Measurements from ENCODE around the gene SLC37A2. TPM values are rescaled to one million over a fixed set of nuclear protein-coding genes. Genes with fewer than 3 reads are reported as not detected.

SLC37A2 gene
- total RNA-seq, 1 experiment from 2014 or later, result 5.2 TPM

DNA sequence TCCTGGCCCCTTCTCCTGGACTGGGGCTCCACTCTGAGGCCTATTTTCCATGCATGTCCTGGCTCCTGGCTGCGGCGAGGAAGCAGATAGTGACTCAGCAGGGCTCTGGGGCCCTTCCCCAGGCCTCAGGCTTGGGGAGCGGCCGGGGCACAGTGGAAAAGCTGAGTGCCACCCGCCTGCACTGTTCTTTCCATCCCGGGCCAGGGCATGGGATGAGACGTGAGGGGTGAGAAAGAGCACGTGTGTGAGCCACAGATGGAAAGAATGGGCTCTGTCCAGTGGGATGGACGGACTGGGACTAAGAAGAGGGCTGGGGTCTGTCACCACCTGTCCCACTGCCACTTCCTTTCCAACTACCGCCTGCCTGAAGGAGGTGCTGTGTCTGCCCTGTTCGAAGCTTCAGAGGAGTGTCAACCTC lies 12.8 kb downstream of the SLC37A2 start:
- DNase-seq (ENCODE audit: unreplicated experiment), result peak; percentile 77
- Mint-ChIP-seq H3K9me3 (ENCODE audit: unreplicated experiment) (no peaks in the 10 kb centered on the region), H3K27ac (ENCODE audit: low read depth, unreplicated experiment) (peak overlapping the region; percentile 84), H3K4me1 (ENCODE audit: insufficient read depth, unreplicated experiment) (peaks cover 42% of the 10 kb centered on the region), H3K27me3 (ENCODE audit: insufficient read depth, unreplicated experiment) (no peaks in the 10 kb centered on the region), H3K36me3 (ENCODE audit: insufficient read depth, unreplicated experiment) (no peaks in the 10 kb centered on the region), H3K4me3 (ENCODE audit: unreplicated experiment) (no peak overlapping the region)
- intact Hi-C loops (cut with micrococcal nuclease), result loop anchor here (5.0 kb wide), 1 partner anchor 114 kb away; no protein-coding TSS in a partner anchor
- TF ChIP-seq CTCF (IDR thresholded peaks at IDR 0.05; ENCODE audit: unreplicated experiment), result no peak
- BruUV-seq (replicated peaks), result no TSS peak
- ChIA-PET CTCF (interaction anchor here (0.7 to 2.1 kb wide), 15 partner anchors 9 to 270 kb away, joined by 3 to 7 read pairs (median 4); partner anchors contain the start of gene SLC37A2), POLR2A (interaction anchor here (0.6 to 1.7 kb wide), 4 partner anchors 12 to 112 kb away, joined by 3 to 15 read pairs (median 3); partner anchors contain the start of gene TMEM218)

DNA sequence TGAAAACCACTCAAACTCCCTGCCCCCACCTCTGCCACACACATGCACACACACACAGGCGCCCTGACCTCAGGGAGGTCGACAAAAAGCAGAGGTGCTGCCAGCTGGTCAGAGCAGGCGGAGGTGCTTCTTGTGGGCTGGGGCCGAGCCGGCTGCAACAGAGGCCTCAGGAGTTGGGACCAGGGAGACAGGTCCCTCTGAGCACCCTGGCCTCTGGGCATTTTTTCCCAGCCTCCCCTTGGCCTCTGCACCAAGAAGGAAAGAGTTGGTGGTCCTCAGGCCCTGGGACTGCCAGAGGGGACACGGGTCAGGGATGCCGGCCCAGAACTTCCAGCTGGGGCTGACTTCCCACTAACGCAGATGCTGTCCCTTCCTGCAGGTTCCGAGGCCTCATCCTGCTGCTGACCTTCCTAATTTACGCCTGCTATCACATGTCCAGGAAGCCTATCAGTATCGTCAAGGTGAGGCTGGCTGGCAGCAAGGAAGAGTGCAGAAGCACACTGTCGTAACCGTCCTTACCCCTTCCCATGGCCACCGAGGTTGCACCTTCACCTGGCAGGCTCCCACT lies 13.4 kb downstream of the SLC37A2 start:
- TF ChIP-seq CTCF (IDR thresholded peaks at IDR 0.05; ENCODE audit: unreplicated experiment), result no peak
- no peaks in the 10 kb centered on the region for H3K9me3 Mint-ChIP-seq (ENCODE audit: unreplicated experiment)
- POLR2A ChIA-PET, result interaction anchor here (0.6 to 1.7 kb wide), 4 partner anchors 11 to 112 kb away, joined by 3 to 15 read pairs (median 3); partner anchors contain the start of genes SLC37A2 and TMEM218
- BruUV-seq (replicated peaks), result no TSS peak
- CTCF ChIA-PET, result interaction anchor here (0.6 to 2.1 kb wide), 13 partner anchors 10 to 269 kb away, joined by 3 to 7 read pairs (median 4); partner anchors contain the start of gene SLC37A2
- H3K4me1 Mint-ChIP-seq (ENCODE audit: insufficient read depth, unreplicated experiment), result peaks cover 36% of the 10 kb centered on the region
- intact Hi-C loops (cut with micrococcal nuclease), result loop anchor here (5.0 kb wide), 1 partner anchor 114 kb away; no protein-coding TSS in a partner anchor
- H3K27me3 Mint-ChIP-seq (ENCODE audit: insufficient read depth, unreplicated experiment), result no peaks in the 10 kb centered on the region
- no peaks in the 10 kb centered on the region for H3K36me3 Mint-ChIP-seq (ENCODE audit: insufficient read depth, unreplicated experiment)
- no peak overlapping the region for H3K4me3 Mint-ChIP-seq (ENCODE audit: unreplicated experiment)
- DNase-seq (ENCODE audit: unreplicated experiment), result no peak
- peak overlapping the region; percentile 84 for H3K27ac Mint-ChIP-seq (ENCODE audit: low read depth, unreplicated experiment)

GRCh38 chr11:125078016-125078415 lies 14.9 kb downstream of the SLC37A2 start:
- POLR2A ChIA-PET, result interaction anchor here (1.4 to 1.7 kb wide), 2 partner anchors 8 to 13 kb away, joined by 3 to 10 read pairs; no protein-coding TSS in a partner anchor
- CTCF ChIA-PET, result interaction anchor here (0.6 to 2.0 kb wide), 6 partner anchors 13 to 1150 kb away, joined by 3 to 10 read pairs (median 3); partner anchors contain the start of gene TMEM218

More at GRCh38 chr11:125078016-125078415, 14.9 kb downstream of the SLC37A2 start:
- TF ChIP-seq CTCF (IDR thresholded peaks at IDR 0.05; ENCODE audit: unreplicated experiment), result no peak
- no peaks in the 10 kb centered on the region for H3K27me3 Mint-ChIP-seq (ENCODE audit: insufficient read depth, unreplicated experiment)
- no peak overlapping the region for H3K4me3 Mint-ChIP-seq (ENCODE audit: unreplicated experiment)
- intact Hi-C loops (cut with micrococcal nuclease), result loop anchor here (5.0 kb wide), 1 partner anchor 116 kb away; no protein-coding TSS in a partner anchor
- H3K9me3 Mint-ChIP-seq (ENCODE audit: unreplicated experiment), result no peaks in the 10 kb centered on the region
- DNase-seq (ENCODE audit: unreplicated experiment), result no peak
- H3K4me1 Mint-ChIP-seq (ENCODE audit: insufficient read depth, unreplicated experiment), result peaks cover 43% of the 10 kb centered on the region
- BruUV-seq (replicated peaks), result no TSS peak
- H3K36me3 Mint-ChIP-seq (ENCODE audit: insufficient read depth, unreplicated experiment), result no peaks in the 10 kb centered on the region
- no peak overlapping the region for H3K27ac Mint-ChIP-seq (ENCODE audit: low read depth, unreplicated experiment)

All from MCF 10A (cell line).